ENCODE measurements around the gene TM4SF5.

The TM4SF5 gene

GRCh38 chr17:4739122-4740024 lies 32.3 kb upstream of the TM4SF5 start, which contains the start of the genes CXCL16 and ZMYND15:
CXCL16 (minus strand) TSS chr17:4739928; CDS start chr17:4739339, 589 bp downstream.
ZMYND15 (plus strand) TSS chr17:4739833; CDS start chr17:4740549, 716 bp downstream.
- Histone ChIP-seq H3K27me3 (replicated peaks; ENCODE audit: control insufficient read depth, insufficient read depth, low read length) (peaks cover 26% of the 10 kb centered on the region), H3K4me3 (ENCODE audit: low read length) (peak within 1 kb of the TSS; percentile 84), H3K9me3 (ENCODE audit: control insufficient read depth, low read length) (no peaks in the 10 kb centered on the region), H3K9ac (ENCODE audit: low read length) (peak within 1 kb of the TSS; percentile 73), H3K4me1 (ENCODE audit: control insufficient read depth, insufficient read depth, low read length) (peaks cover 9% of the 10 kb centered on the region), H3K36me3 (ENCODE audit: control insufficient read depth, insufficient read depth, low read length, severe bottlenecking) (no peaks in the 10 kb centered on the region)
- peak; percentile 79 for DNase-seq (ENCODE audit: low read depth)

DNA sequence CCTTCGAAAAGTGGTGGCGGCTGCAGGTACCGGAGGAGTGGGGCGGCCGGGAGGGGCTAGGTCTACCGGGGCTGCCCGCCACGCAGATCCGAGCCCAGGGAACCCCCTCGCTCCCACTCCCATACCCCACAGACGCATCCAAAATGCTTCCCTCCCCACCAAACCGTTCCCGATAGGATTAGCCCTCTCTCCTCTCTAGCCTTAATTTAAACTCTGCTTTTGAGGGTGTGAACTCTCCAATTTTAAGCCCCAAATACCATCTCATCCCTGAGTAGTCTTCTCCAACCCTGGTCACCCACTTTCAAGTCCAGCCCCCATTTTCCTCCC lies 31.7 kb upstream of the TM4SF5 start:
- peak overlapping the region; percentile 84 for H3K4me3 ChIP-seq (ENCODE audit: low read length)
- H3K9me3 ChIP-seq (ENCODE audit: control insufficient read depth, low read length), result no peaks in the 10 kb centered on the region
- peaks cover 32% of the 10 kb centered on the region for H3K27me3 ChIP-seq (replicated peaks; ENCODE audit: control insufficient read depth, insufficient read depth, low read length)
- no peaks in the 10 kb centered on the region for H3K36me3 ChIP-seq (ENCODE audit: control insufficient read depth, insufficient read depth, low read length, severe bottlenecking)
- no peak for DNase-seq (ENCODE audit: low read depth)
- peaks cover 9% of the 10 kb centered on the region for H3K4me1 ChIP-seq (ENCODE audit: control insufficient read depth, insufficient read depth, low read length)
- peak overlapping the region; percentile 73 for H3K9ac ChIP-seq (ENCODE audit: low read length)

- no peak overlapping the region for H3K9ac ChIP-seq (ENCODE audit: low read length)
- H3K9me3 ChIP-seq (ENCODE audit: control insufficient read depth, low read length), result no peaks in the 10 kb centered on the region
- H3K36me3 ChIP-seq (ENCODE audit: control insufficient read depth, insufficient read depth, low read length, severe bottlenecking), result no peaks in the 10 kb centered on the region
- H3K27me3 ChIP-seq (replicated peaks; ENCODE audit: control insufficient read depth, insufficient read depth, low read length), result peaks cover 36% of the 10 kb centered on the region
- DNase-seq (ENCODE audit: low read depth), result no peak
- peaks cover 9% of the 10 kb centered on the region for H3K4me1 ChIP-seq (ENCODE audit: control insufficient read depth, insufficient read depth, low read length)
- no peak overlapping the region for H3K4me3 ChIP-seq (ENCODE audit: low read length)
Measured at GRCh38 chr17:4740584-4740983, 31.1 kb upstream of the TM4SF5 start.

DNA sequence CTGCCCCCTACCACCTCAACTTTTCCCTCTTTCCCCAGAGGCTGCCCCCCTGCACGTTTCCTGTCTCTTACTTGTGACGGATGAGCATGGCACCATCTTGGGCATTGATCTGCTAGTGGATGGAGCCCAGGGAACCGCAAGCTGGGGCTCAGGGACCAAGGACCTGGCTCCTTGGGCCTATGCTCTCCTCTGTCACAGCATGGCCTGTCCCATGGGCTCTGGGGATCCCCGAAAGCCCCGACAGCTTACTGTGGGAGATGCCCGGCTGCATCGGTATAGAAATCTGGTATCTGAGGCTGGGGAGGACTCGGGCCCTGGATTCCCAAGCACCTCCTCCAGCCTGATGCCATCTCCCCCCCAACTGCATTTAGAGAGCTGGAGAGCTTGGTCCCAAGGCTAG lies 30.1 kb upstream of the TM4SF5 start:
- Histone ChIP-seq H3K4me3 (ENCODE audit: low read length) (no peak overlapping the region), H3K9me3 (ENCODE audit: control insufficient read depth, low read length) (no peaks in the 10 kb centered on the region), H3K4me1 (ENCODE audit: control insufficient read depth, insufficient read depth, low read length) (peaks cover 6% of the 10 kb centered on the region), H3K36me3 (ENCODE audit: control insufficient read depth, insufficient read depth, low read length, severe bottlenecking) (no peaks in the 10 kb centered on the region), H3K27me3 (replicated peaks; ENCODE audit: control insufficient read depth, insufficient read depth, low read length) (peaks cover 39% of the 10 kb centered on the region), H3K9ac (ENCODE audit: low read length) (no peak overlapping the region)
- DNase-seq (ENCODE audit: low read depth), result no peak

GRCh38 chr17:4742133-4742532 lies 29.6 kb upstream of the TM4SF5 start:
- H3K4me1 ChIP-seq (ENCODE audit: control insufficient read depth, insufficient read depth, low read length), result peaks cover 6% of the 10 kb centered on the region
- no peaks in the 10 kb centered on the region for H3K9me3 ChIP-seq (ENCODE audit: control insufficient read depth, low read length)
- H3K36me3 ChIP-seq (ENCODE audit: control insufficient read depth, insufficient read depth, low read length, severe bottlenecking), result no peaks in the 10 kb centered on the region
- no peak for DNase-seq (ENCODE audit: low read depth)
- H3K27me3 ChIP-seq (replicated peaks; ENCODE audit: control insufficient read depth, insufficient read depth, low read length), result peaks cover 39% of the 10 kb centered on the region
- H3K9ac ChIP-seq (ENCODE audit: low read length), result no peak overlapping the region
- H3K4me3 ChIP-seq (ENCODE audit: low read length), result no peak overlapping the region

DNA sequence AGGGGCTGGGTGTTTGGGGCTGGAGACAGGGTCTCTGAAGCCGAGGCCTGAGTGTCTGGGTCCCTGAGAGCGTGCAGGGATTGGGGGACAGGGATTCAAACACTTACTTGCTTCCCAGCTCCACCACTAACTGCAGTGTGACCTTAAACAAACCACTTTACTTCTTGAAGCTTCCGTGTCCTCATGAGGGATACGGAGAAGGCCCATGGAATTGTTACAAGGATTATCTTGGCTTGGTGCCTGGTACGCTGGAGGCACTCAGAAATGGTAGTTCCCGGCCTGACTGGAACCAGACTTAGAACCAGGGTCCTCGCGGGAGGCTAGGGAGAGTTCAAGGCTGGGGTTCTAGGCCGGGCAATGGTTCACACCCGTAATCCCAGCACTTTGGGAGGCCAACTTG lies 29.1 kb upstream of the TM4SF5 start:
- Histone ChIP-seq H3K36me3 (ENCODE audit: control insufficient read depth, insufficient read depth, low read length, severe bottlenecking) (no peaks in the 10 kb centered on the region), H3K4me3 (ENCODE audit: low read length) (no peak overlapping the region), H3K27me3 (replicated peaks; ENCODE audit: control insufficient read depth, insufficient read depth, low read length) (peaks cover 39% of the 10 kb centered on the region), H3K4me1 (ENCODE audit: control insufficient read depth, insufficient read depth, low read length) (peaks cover 6% of the 10 kb centered on the region), H3K9ac (ENCODE audit: low read length) (no peak overlapping the region), H3K9me3 (ENCODE audit: control insufficient read depth, low read length) (no peaks in the 10 kb centered on the region)
- no peak for DNase-seq (ENCODE audit: low read depth)

DNA sequence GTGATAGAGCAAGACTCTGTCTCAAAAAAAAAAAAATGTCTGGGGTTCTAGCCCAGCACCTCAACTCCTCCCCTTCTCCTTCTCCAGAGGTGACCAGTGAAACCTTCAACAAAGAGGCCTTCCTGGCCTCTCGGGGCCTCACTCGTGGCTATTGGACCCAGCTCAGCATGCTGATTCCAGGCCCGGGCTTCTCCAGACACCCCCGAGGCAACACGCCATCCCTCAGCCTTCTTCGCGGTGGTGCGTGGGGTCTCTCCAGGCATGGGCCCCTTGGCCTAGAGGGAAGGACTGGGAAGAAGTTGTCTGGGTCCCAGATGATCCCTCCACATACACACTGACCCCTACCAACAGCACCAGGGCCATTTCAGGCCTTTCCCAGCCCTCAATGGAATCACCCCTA lies 28.5 kb upstream of the TM4SF5 start:
- Histone ChIP-seq H3K9me3 (ENCODE audit: control insufficient read depth, low read length) (no peaks in the 10 kb centered on the region), H3K4me1 (ENCODE audit: control insufficient read depth, insufficient read depth, low read length) (peaks cover 6% of the 10 kb centered on the region), H3K27me3 (replicated peaks; ENCODE audit: control insufficient read depth, insufficient read depth, low read length) (peaks cover 36% of the 10 kb centered on the region), H3K4me3 (ENCODE audit: low read length) (no peak overlapping the region), H3K36me3 (ENCODE audit: control insufficient read depth, insufficient read depth, low read length, severe bottlenecking) (no peaks in the 10 kb centered on the region), H3K9ac (ENCODE audit: low read length) (no peak overlapping the region)
- DNase-seq (ENCODE audit: low read depth), result no peak

DNA sequence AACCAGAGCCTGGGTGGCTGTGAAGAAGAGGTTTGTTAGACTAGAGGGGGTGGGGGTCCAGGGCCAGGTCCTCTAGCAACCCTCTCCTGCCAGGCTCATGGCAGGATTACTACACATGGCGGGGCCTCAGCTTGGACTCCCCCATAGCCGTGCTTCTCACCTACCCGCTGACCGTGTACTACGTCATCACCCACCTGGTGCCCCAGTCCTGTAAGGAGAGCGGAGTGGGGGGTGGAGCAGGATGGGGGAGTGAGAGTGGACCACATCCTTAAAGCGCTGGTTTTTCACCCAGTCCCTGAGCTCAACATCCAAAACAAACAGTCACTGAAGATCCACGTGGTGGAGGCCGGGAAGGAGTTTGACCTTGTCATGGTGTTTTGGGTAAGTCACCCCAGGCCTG lies 27.8 kb upstream of the TM4SF5 start:
- H3K27me3 ChIP-seq (replicated peaks; ENCODE audit: control insufficient read depth, insufficient read depth, low read length), result peaks cover 32% of the 10 kb centered on the region
- no peak overlapping the region for H3K4me3 ChIP-seq (ENCODE audit: low read length)

GRCh38 chr17:4744999-4745969 lies 26.4 kb upstream of the TM4SF5 start:
- H3K27me3 ChIP-seq (replicated peaks; ENCODE audit: control insufficient read depth, insufficient read depth, low read length), result peaks cover 35% of the 10 kb centered on the region

More for the DNA sequence above, 27.8 kb upstream of the TM4SF5 start:
- H3K9me3 ChIP-seq (ENCODE audit: control insufficient read depth, low read length), result no peaks in the 10 kb centered on the region
- peaks cover 3% of the 10 kb centered on the region for H3K4me1 ChIP-seq (ENCODE audit: control insufficient read depth, insufficient read depth, low read length)
- no peak overlapping the region for H3K9ac ChIP-seq (ENCODE audit: low read length)
- no peaks in the 10 kb centered on the region for H3K36me3 ChIP-seq (ENCODE audit: control insufficient read depth, insufficient read depth, low read length, severe bottlenecking)
- DNase-seq (ENCODE audit: low read depth), result no peak

GRCh38 chr17:4747847-4748246 lies 23.8 kb upstream of the TM4SF5 start:
- peaks cover 49% of the 10 kb centered on the region for H3K27me3 ChIP-seq (replicated peaks; ENCODE audit: control insufficient read depth, insufficient read depth, low read length)
- no peak overlapping the region for H3K9ac ChIP-seq (ENCODE audit: low read length)
- DNase-seq (ENCODE audit: low read depth), result no peak
- H3K36me3 ChIP-seq (ENCODE audit: control insufficient read depth, insufficient read depth, low read length, severe bottlenecking), result no peaks in the 10 kb centered on the region
- no peaks in the 10 kb centered on the region for H3K9me3 ChIP-seq (ENCODE audit: control insufficient read depth, low read length)
- H3K4me1 ChIP-seq (ENCODE audit: control insufficient read depth, insufficient read depth, low read length), result no peaks in the 10 kb centered on the region
- no peak overlapping the region for H3K4me3 ChIP-seq (ENCODE audit: low read length)

More at GRCh38 chr17:4744999-4745969, 26.4 kb upstream of the TM4SF5 start:
- no peak overlapping the region for H3K4me3 ChIP-seq (ENCODE audit: low read length)
- no peaks in the 10 kb centered on the region for H3K4me1 ChIP-seq (ENCODE audit: control insufficient read depth, insufficient read depth, low read length)
- no peak for DNase-seq (ENCODE audit: low read depth)
- no peak overlapping the region for H3K9ac ChIP-seq (ENCODE audit: low read length)
- H3K9me3 ChIP-seq (ENCODE audit: control insufficient read depth, low read length), result no peaks in the 10 kb centered on the region
- H3K36me3 ChIP-seq (ENCODE audit: control insufficient read depth, insufficient read depth, low read length, severe bottlenecking), result no peaks in the 10 kb centered on the region

DNA sequence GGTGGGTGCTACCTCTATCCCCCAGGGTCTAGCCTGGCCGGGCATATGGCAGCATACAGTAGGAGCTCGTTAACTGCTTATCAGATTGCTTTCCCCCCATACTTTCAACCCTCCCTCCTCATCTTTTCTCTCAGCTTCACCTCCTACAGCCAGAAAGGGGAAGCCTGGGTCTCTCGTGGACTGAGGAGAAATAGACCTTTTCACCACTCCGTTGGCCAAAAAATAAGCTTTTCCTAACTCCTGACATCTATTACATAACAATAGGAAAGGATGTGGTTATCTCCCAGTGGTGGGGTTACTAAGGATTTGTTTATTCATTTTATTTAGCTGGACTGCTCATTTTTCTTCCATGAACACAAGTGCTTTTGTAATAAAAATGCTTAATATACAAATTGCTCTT lies 23.0 kb upstream of the TM4SF5 start:
- Histone ChIP-seq H3K9me3 (ENCODE audit: control insufficient read depth, low read length) (no peaks in the 10 kb centered on the region), H3K4me1 (ENCODE audit: control insufficient read depth, insufficient read depth, low read length) (no peaks in the 10 kb centered on the region), H3K36me3 (ENCODE audit: control insufficient read depth, insufficient read depth, low read length, severe bottlenecking) (no peaks in the 10 kb centered on the region), H3K9ac (ENCODE audit: low read length) (no peak overlapping the region), H3K4me3 (ENCODE audit: low read length) (no peak overlapping the region), H3K27me3 (replicated peaks; ENCODE audit: control insufficient read depth, insufficient read depth, low read length) (peaks cover 55% of the 10 kb centered on the region)
- no peak for DNase-seq (ENCODE audit: low read depth)

All from adipocyte (in vitro differentiated cells).